WTC11 (cell line): ENCODE measurements around the gene RENBP. TPM values are rescaled to one million over a fixed set of nuclear protein-coding genes. Genes with fewer than 3 reads are reported as not detected.

Source experiments
- ATAC-seq: fragments of 200-7000 bp; cut with Tn5 transposase; 2 replicates; pipeline ENCODE4 v1.10.0; 2021; ENCODE audit warnings: mild to moderate bottlenecking, moderate library complexity
- CTCF ChIA-PET: fragments of 300-600 bp; sonication (Branson Sonifier 250); formaldehyde crosslinking; loops from one replicate; lab custom pipeline; 2021; ENCODE audit warnings: antibody characterized with exemption; lab: Charles Lee
- POLR2A ChIA-PET: fragments of 350-600 bp; sonication (Branson Sonifier 250); formaldehyde crosslinking; loops from one replicate; lab custom pipeline; 2021; ENCODE audit warnings: antibody characterized with exemption; lab: Charles Lee
- DNase-seq: peaks from one replicate; pipeline ENCODE4 v3.0.0; 2021; ENCODE audit warnings: low spot score
- H3K27ac Mint-ChIP-seq: 2 replicates; pipeline ENCODE4 v1.8.0; 2021; ENCODE audit warnings: mixed read lengths
- H3K27me3 Mint-ChIP-seq: 2 replicates; pipeline ENCODE4 v1.8.0; 2021; ENCODE audit warnings: low read depth, mild to moderate bottlenecking, moderate library complexity, mixed read lengths
- H3K36me3 Mint-ChIP-seq: 2 replicates; pipeline ENCODE4 v1.8.0; 2021; ENCODE audit warnings: mixed read lengths
- H3K4me1 Mint-ChIP-seq: 2 replicates; pipeline ENCODE4 v1.8.0; 2022; ENCODE audit warnings: mixed read lengths
- H3K4me3 Mint-ChIP-seq: 2 replicates; pipeline ENCODE4 v1.8.0; 2021; ENCODE audit warnings: mild to moderate bottlenecking, moderate library complexity, mixed read lengths
- H3K9me3 Mint-ChIP-seq: 2 replicates; pipeline ENCODE4 v1.8.0; 2021; ENCODE audit warnings: mixed read lengths
- CBFB ChIP-seq: sonication (generic); formaldehyde crosslinking; IDR thresholded peaks from 2 replicates; pipeline ENCODE4 v1.8.1; 2022; ENCODE audit warnings: mild to moderate bottlenecking, low read depth, missing genetic modification reagents
- ESRRA ChIP-seq: sonication (generic); formaldehyde crosslinking; IDR thresholded peaks from 2 replicates; pipeline ENCODE4 v1.8.1; 2022; ENCODE audit warnings: mild to moderate bottlenecking, missing genetic modification reagents, borderline replicate concordance
- GABPB1 ChIP-seq: sonication (generic); formaldehyde crosslinking; IDR thresholded peaks from 2 replicates; pipeline ENCODE4 v1.8.1; 2023; ENCODE audit warnings: mild to moderate bottlenecking, missing genetic modification reagents
- JUN ChIP-seq: sonication (generic); formaldehyde crosslinking; IDR thresholded peaks from 2 replicates; pipeline ENCODE4 v1.8.0; 2023; ENCODE audit warnings: mild to moderate bottlenecking, missing genetic modification reagents
- NR3C1 ChIP-seq: sonication (generic); formaldehyde crosslinking; conservative IDR thresholded peaks from 2 replicates; pipeline ENCODE4 v1.8.1; 2023; ENCODE audit warnings: low read depth, mild to moderate bottlenecking, missing genetic modification reagents
- RELA ChIP-seq: sonication (generic); formaldehyde crosslinking; IDR thresholded peaks from 2 replicates; pipeline ENCODE4 v1.8.1; 2022; ENCODE audit warnings: missing genetic modification reagents, mild to moderate bottlenecking, borderline replicate concordance
- SP1 ChIP-seq: sonication (generic); formaldehyde crosslinking; conservative IDR thresholded peaks from 2 replicates; pipeline ENCODE4 v1.8.1; 2022; ENCODE audit warnings: missing genetic modification reagents
- TCF7 ChIP-seq: sonication (generic); formaldehyde crosslinking; IDR thresholded peaks from 2 replicates; pipeline ENCODE4 v1.8.0; 2022; ENCODE audit warnings: mild to moderate bottlenecking, low read depth, missing genetic modification reagents, moderate library complexity
- ZNF416 ChIP-seq: fragments of 250-450 bp; sonication (Bioruptor Pico); IDR thresholded peaks from 2 replicates; pipeline ENCODE4 v1.9.0; 2021; ENCODE audit warnings: mild to moderate bottlenecking, inconsistent platforms
- total RNA-seq: library from RNA; stranded (reverse); gene quantifications from 3 replicates; pipeline ENCODE4 v1.2.3, GENCODE V29; 2021
- TF ChIP-seq, protein P1 (sequence below): sonication (generic); formaldehyde crosslinking; IDR thresholded peaks from 2 replicates; pipeline ENCODE4 v1.8.1; 2023; ENCODE audit warnings: mild to moderate bottlenecking, missing genetic modification reagents
- TF ChIP-seq, protein P2 (sequence below): sonication (generic); formaldehyde crosslinking; conservative IDR thresholded peaks from 2 replicates; pipeline ENCODE4 v1.8.1; 2023; ENCODE audit warnings: mild to moderate bottlenecking, low read depth, missing genetic modification reagents, moderate library complexity
- TF ChIP-seq, protein P3 (sequence below): fragments of 250-450 bp; sonication (Bioruptor Pico); conservative IDR thresholded peaks from 2 replicates; pipeline ENCODE4 v1.9.0; 2021; ENCODE audit warnings: mild to moderate bottlenecking
- TF ChIP-seq, protein P4 (sequence below): sonication (generic); formaldehyde crosslinking; IDR thresholded peaks from 2 replicates; pipeline ENCODE4 v1.8.1; 2022; ENCODE audit warnings: mild to moderate bottlenecking, missing genetic modification reagents, moderate library complexity, borderline replicate concordance
- TF ChIP-seq, protein P5 (sequence below): sonication (generic); formaldehyde crosslinking; IDR thresholded peaks from 2 replicates; pipeline ENCODE4 v1.8.1; 2022; ENCODE audit warnings: low read depth, mild to moderate bottlenecking, moderate library complexity, missing genetic modification reagents, borderline replicate concordance
- TF ChIP-seq, protein P6 (sequence below): sonication (generic); formaldehyde crosslinking; IDR thresholded peaks from 2 replicates; pipeline ENCODE4 v1.8.0; 2022; ENCODE audit warnings: mild to moderate bottlenecking, missing genetic modification reagents

The RENBP gene
- total RNA-seq, 1 experiment from 2014 or later: 14.0 TPM

DNA sequence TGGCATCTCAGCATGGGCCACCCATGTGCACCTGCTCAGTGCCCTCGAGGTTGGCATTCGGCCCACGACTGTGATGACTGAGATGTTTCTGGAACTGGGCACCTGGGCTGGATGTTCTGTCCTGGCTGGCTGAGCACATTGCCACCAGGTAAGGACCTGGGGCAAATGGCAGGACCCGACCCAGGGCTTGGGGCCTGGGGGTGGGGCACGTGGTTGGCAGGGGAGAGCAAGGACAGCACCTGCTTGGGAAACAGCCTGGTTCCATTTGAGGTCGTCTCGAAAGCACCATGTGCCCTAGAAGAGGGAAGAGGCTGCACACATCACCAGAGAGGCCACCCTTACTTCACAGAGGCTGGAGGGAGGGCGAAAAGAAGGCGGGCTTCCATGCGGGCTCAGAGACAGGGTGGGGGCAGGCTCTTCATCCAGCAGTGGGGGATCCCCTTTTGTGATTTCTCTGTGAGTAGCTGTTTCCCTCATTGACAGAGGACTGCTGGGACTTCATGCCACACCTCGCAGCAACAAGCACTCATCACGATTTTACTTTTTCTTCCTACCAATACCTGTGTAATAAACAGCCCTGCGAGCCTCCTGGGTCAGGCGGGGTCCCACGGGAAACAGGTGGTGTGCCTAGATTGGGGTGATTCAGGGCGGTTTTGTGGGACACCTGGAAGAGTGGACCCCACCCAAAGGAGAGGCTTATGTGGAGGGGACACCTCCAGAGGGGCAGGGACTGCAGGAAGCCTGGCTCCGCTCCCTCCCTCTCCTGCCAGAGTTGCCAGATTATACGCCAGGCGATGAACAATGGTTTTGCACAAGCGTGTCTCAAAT is 40.1 kb upstream of the RENBP start:
- TF ChIP-seq, protein P1, sequence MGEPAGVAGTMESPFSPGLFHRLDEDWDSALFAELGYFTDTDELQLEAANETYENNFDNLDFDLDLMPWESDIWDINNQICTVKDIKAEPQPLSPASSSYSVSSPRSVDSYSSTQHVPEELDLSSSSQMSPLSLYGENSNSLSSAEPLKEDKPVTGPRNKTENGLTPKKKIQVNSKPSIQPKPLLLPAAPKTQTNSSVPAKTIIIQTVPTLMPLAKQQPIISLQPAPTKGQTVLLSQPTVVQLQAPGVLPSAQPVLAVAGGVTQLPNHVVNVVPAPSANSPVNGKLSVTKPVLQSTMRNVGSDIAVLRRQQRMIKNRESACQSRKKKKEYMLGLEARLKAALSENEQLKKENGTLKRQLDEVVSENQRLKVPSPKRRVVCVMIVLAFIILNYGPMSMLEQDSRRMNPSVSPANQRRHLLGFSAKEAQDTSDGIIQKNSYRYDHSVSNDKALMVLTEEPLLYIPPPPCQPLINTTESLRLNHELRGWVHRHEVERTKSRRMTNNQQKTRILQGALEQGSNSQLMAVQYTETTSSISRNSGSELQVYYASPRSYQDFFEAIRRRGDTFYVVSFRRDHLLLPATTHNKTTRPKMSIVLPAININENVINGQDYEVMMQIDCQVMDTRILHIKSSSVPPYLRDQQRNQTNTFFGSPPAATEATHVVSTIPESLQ (CRISPR knock-in tag): no peak
- TF ChIP-seq, protein P2, sequence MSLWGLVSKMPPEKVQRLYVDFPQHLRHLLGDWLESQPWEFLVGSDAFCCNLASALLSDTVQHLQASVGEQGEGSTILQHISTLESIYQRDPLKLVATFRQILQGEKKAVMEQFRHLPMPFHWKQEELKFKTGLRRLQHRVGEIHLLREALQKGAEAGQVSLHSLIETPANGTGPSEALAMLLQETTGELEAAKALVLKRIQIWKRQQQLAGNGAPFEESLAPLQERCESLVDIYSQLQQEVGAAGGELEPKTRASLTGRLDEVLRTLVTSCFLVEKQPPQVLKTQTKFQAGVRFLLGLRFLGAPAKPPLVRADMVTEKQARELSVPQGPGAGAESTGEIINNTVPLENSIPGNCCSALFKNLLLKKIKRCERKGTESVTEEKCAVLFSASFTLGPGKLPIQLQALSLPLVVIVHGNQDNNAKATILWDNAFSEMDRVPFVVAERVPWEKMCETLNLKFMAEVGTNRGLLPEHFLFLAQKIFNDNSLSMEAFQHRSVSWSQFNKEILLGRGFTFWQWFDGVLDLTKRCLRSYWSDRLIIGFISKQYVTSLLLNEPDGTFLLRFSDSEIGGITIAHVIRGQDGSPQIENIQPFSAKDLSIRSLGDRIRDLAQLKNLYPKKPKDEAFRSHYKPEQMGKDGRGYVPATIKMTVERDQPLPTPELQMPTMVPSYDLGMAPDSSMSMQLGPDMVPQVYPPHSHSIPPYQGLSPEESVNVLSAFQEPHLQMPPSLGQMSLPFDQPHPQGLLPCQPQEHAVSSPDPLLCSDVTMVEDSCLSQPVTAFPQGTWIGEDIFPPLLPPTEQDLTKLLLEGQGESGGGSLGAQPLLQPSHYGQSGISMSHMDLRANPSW (CRISPR knock-in tag): no peak
- TF ChIP-seq NR3C1 (CRISPR knock-in tag): no peak
- no peak for TF ChIP-seq SP1 (CRISPR knock-in tag)
- TF ChIP-seq, protein P3, sequence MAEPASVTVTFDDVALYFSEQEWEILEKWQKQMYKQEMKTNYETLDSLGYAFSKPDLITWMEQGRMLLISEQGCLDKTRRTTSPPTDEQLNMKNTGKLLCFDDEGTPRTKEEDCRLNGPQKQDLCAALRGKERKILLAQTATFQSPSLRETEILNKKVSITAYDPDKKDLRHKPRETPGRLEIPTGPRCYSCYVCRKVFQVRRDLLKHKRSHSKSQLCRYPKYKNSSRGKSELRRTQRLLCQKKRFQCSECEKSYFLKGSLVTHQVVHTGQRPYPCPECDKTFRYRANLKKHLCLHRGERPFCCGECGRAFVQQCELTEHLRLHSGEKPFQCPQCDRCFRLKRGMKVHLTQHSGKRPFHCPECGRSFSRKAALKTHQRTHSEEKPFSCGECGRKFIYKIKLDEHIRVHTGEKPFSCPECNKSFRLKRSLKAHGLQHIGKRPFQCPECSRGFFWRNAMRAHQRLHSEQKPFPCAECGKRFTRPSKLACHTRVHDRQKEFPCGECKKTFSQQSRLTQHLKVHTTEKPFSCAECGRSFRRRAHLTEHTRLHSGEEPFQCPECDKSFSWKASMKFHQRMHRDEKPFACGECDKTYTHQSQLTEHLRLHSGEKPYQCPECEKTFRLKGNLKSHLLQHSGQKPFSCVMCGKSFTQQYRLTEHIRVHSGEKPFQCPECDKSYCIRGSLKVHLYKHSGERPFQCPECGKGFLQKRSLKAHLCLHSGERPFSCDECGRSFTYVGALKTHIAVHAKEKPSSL (CRISPR knock-in tag): no peak
- TF ChIP-seq RELA (CRISPR knock-in tag): no peak
- ATAC-seq: no peak
- no peaks in the 10 kb centered on the region for H3K27me3 Mint-ChIP-seq
- CTCF ChIA-PET: interaction anchor here (1.4 kb wide), 1 partner anchor 29 kb away, joined by 4 read pairs; no protein-coding TSS in a partner anchor
- no peak for DNase-seq
- no peak overlapping the region for H3K27ac Mint-ChIP-seq
- H3K4me1 Mint-ChIP-seq: peaks cover 4% of the 10 kb centered on the region; the same call in 1 of the 2 replicates
- H3K4me3 Mint-ChIP-seq: no peak overlapping the region
- no peaks in the 10 kb centered on the region for H3K9me3 Mint-ChIP-seq
- no peaks in the 10 kb centered on the region for H3K36me3 Mint-ChIP-seq
- POLR2A ChIA-PET: no interaction called here

DNA sequence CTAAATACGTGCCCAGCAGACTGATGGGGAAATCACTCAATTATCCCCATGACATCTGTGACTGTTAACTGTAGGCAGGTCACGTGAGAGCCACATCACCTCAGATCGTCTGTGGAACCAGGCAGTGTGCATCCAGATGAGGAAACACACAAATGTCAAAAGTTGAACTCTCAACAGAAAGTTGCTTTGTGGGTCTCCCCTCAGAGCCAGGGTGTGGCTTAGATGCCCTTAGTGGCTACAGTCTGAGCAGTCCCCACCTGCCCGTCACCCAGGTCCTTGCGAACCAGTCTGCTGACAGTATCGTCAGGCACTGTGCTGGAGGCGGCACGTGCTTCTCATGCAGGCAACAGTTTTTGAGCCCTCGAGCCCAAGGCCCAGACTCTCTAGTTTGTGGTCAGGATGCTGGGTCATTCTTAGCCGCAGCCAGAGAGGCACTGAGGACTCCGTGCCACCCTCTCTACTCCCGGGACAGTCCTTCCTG is 38.9 kb upstream of the RENBP start:
- no peak for DNase-seq
- Mint-ChIP-seq H3K9me3 (no peaks in the 10 kb centered on the region), H3K27me3 (no peaks in the 10 kb centered on the region), H3K36me3 (no peaks in the 10 kb centered on the region), H3K27ac (no peak overlapping the region), H3K4me3 (no peak overlapping the region), H3K4me1 (peaks cover 4% of the 10 kb centered on the region; the same call in 1 of the 2 replicates)
- TF ChIP-seq, protein P4, sequence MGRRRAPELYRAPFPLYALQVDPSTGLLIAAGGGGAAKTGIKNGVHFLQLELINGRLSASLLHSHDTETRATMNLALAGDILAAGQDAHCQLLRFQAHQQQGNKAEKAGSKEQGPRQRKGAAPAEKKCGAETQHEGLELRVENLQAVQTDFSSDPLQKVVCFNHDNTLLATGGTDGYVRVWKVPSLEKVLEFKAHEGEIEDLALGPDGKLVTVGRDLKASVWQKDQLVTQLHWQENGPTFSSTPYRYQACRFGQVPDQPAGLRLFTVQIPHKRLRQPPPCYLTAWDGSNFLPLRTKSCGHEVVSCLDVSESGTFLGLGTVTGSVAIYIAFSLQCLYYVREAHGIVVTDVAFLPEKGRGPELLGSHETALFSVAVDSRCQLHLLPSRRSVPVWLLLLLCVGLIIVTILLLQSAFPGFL (CRISPR knock-in tag): no peak
- TF ChIP-seq, protein P5, sequence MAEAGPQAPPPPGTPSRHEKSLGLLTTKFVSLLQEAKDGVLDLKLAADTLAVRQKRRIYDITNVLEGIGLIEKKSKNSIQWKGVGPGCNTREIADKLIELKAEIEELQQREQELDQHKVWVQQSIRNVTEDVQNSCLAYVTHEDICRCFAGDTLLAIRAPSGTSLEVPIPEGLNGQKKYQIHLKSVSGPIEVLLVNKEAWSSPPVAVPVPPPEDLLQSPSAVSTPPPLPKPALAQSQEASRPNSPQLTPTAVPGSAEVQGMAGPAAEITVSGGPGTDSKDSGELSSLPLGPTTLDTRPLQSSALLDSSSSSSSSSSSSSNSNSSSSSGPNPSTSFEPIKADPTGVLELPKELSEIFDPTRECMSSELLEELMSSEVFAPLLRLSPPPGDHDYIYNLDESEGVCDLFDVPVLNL (CRISPR knock-in tag): no peak
- no peak for TF ChIP-seq CBFB
- TF ChIP-seq ESRRA (CRISPR knock-in tag): no peak
- no peak for TF ChIP-seq GABPB1
- no peak for TF ChIP-seq JUN (CRISPR knock-in tag)
- TF ChIP-seq, protein P6, sequence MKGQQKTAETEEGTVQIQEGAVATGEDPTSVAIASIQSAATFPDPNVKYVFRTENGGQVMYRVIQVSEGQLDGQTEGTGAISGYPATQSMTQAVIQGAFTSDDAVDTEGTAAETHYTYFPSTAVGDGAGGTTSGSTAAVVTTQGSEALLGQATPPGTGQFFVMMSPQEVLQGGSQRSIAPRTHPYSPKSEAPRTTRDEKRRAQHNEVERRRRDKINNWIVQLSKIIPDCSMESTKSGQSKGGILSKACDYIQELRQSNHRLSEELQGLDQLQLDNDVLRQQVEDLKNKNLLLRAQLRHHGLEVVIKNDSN (CRISPR knock-in tag): no peak
- TF ChIP-seq TCF7 (CRISPR knock-in tag): no peak
- no peak for TF ChIP-seq ZNF416 (CRISPR knock-in tag)
- CTCF ChIA-PET: no interaction called here
- POLR2A ChIA-PET: no interaction called here
- no peak for ATAC-seq
